Neural crest cell (in vitro differentiated cells): ENCODE measurements around the gene CDKN1B. TPM values are rescaled to one million over a fixed set of nuclear protein-coding genes. Genes with fewer than 3 reads are reported as not detected.

ENCODE experiments used
- DNase-seq: peaks from one replicate; pipeline ENCODE4 v3.0.0; 2021; ENCODE audit warnings: low read depth, mixed read lengths, low spot score
- H3K27ac Mint-ChIP-seq: one replicate; pipeline ENCODE4 v1.8.0; 2021; ENCODE audit warnings: mild to moderate bottlenecking, mixed read lengths; ENCODE audit not compliant: unreplicated experiment
- H3K27me3 Mint-ChIP-seq: 2 replicates; pipeline ENCODE4 v1.8.0; 2021; ENCODE audit warnings: low read depth, mild to moderate bottlenecking, mixed read lengths
- H3K36me3 Mint-ChIP-seq: 2 replicates; pipeline ENCODE4 v1.8.0; 2021; ENCODE audit warnings: low read depth, mild to moderate bottlenecking, mixed read lengths
- H3K4me1 Mint-ChIP-seq: 2 replicates; pipeline ENCODE4 v1.8.0; 2021; ENCODE audit warnings: mixed read lengths
- H3K4me3 Mint-ChIP-seq: one replicate; pipeline ENCODE4 v1.8.0; 2021; ENCODE audit warnings: mild to moderate bottlenecking, mixed read lengths
- H3K9me3 Mint-ChIP-seq: 2 replicates; pipeline ENCODE4 v1.8.0; 2021; ENCODE audit warnings: mixed read lengths
- total RNA-seq: library from RNA; stranded (reverse); gene quantifications from 2 replicates; pipeline ENCODE4 v1.2.1, GENCODE V29; 2021
- TF ChIP-seq, protein P1 (sequence below): fragments of 200-600 bp; sonication (generic); conservative IDR thresholded peaks from 2 replicates; pipeline ENCODE4 v1.5.0; 2021; ENCODE audit warnings: antibody characterized with exemption, mild to moderate bottlenecking

CDKN1B gene
- total RNA-seq, 1 donor from 2014 or later = 47.9 TPM

DNA sequence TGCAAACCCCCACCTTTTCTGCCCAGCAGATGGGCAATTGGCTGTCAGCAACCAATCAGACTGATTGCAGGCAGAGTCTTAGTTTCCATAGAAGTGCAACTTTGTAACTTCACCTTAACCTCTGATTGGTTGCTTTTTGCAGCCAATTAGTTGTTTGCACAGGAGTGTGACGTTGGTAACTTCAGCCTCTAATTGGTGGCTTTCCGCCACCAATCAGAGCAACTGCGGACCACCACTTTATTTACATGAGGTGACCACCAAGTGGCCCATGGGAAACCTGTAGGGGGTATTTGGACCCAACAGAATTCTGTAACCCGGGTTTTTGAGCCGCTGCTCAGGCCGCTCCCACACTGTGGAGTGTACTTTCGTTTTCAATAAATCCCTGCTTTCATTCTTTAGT lies 32.3 kb downstream of the CDKN1B start:
- H3K9me3 Mint-ChIP-seq = no peaks in the 10 kb centered on the region
- H3K27me3 Mint-ChIP-seq = no peaks in the 10 kb centered on the region
- TF ChIP-seq, protein P1, sequence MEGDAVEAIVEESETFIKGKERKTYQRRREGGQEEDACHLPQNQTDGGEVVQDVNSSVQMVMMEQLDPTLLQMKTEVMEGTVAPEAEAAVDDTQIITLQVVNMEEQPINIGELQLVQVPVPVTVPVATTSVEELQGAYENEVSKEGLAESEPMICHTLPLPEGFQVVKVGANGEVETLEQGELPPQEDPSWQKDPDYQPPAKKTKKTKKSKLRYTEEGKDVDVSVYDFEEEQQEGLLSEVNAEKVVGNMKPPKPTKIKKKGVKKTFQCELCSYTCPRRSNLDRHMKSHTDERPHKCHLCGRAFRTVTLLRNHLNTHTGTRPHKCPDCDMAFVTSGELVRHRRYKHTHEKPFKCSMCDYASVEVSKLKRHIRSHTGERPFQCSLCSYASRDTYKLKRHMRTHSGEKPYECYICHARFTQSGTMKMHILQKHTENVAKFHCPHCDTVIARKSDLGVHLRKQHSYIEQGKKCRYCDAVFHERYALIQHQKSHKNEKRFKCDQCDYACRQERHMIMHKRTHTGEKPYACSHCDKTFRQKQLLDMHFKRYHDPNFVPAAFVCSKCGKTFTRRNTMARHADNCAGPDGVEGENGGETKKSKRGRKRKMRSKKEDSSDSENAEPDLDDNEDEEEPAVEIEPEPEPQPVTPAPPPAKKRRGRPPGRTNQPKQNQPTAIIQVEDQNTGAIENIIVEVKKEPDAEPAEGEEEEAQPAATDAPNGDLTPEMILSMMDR = no peak
- H3K36me3 Mint-ChIP-seq = no peaks in the 10 kb centered on the region
- no peaks in the 10 kb centered on the region for H3K4me1 Mint-ChIP-seq
- no peak overlapping the region for H3K27ac Mint-ChIP-seq
- H3K4me3 Mint-ChIP-seq = no peak overlapping the region
- DNase-seq = no peak

DNA sequence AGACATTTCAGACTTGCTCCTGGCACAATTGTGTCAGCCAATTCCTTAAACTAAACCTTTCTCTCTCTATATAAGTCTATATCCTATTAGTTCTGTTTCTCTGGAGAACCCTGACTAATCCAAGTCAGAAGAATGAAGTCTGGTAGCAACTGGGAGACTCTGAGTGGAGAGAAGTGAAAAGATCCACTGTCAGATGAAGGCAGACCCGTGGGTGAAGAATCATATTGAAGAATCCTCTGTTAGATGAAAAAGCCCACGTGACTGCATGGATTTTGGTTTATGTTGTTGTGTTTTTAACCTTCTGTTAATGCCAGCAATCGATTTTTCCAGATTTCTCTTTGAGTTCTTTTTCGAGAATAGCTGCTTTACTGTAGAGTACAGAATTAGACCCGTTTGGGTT lies 38.8 kb downstream of the CDKN1B start:
- no peaks in the 10 kb centered on the region for H3K27me3 Mint-ChIP-seq
- no peak overlapping the region for H3K4me3 Mint-ChIP-seq
- no peak for DNase-seq
- TF ChIP-seq, protein P1 = no peak
- no peak overlapping the region for H3K27ac Mint-ChIP-seq
- H3K4me1 Mint-ChIP-seq = peaks cover 8% of the 10 kb centered on the region
- no peaks in the 10 kb centered on the region for H3K36me3 Mint-ChIP-seq
- no peaks in the 10 kb centered on the region for H3K9me3 Mint-ChIP-seq

DNA sequence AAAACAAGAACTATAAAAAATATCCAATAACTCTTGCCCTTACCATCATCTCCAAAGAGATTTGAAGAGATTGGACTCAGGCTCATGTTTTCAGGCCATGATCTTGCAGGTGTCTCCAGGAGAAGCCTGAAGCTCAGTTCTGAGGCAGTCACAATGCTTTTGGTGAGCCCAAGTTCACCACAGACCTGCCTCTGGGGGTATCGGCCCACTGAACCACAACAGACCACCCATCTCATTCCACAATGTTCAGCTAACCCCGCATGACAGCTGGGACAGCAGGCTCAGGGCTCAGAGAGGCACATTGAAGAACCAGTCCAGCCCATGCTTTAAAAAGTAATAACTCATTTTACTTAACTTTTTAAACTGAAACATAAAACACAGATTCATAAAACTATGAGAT lies 40.0 kb downstream of the CDKN1B start:
- Mint-ChIP-seq H3K9me3 (no peaks in the 10 kb centered on the region), H3K27ac (no peak overlapping the region), H3K4me1 (peaks cover 8% of the 10 kb centered on the region), H3K4me3 (no peak overlapping the region), H3K27me3 (no peaks in the 10 kb centered on the region), H3K36me3 (peaks cover 3% of the 10 kb centered on the region)
- TF ChIP-seq, protein P1 = no peak
- DNase-seq = no peak

DNA sequence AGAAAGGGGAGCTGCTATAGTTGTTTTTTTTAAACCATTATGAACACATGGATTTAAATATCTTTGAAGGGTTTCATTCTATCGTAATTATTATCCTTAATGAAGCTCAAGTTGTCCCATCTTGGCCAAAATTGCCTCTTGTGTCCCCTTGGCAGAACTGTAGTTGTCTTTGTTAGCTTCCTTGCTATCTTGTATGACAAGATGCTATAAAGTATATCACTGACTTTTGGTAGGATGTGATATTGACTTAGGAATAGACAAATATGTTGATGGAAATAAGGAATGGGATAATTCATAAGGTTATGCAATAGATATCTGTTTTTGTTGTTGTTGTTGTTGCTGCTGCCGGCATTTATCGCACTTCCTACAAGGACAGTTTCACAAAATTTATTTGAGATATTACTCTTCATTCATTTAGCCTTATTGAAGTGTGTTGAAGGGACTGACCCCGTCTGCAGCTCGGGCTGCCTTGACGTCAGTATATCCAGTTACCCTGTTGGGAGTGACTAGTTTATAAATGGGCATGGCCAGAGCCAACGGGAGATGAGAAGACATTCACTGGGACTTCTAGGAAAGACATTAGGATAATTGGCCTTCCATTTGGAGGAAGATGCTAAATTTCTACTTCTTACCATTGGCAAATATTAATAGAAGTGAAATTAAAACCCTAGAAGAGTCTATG lies 42.2 kb downstream of the CDKN1B start:
- Mint-ChIP-seq H3K4me3 (no peak overlapping the region), H3K4me1 (peaks cover 8% of the 10 kb centered on the region), H3K27me3 (no peaks in the 10 kb centered on the region), H3K36me3 (peaks cover 3% of the 10 kb centered on the region), H3K27ac (no peak overlapping the region), H3K9me3 (no peaks in the 10 kb centered on the region)
- DNase-seq = no peak
- TF ChIP-seq, protein P1 = no peak

DNA sequence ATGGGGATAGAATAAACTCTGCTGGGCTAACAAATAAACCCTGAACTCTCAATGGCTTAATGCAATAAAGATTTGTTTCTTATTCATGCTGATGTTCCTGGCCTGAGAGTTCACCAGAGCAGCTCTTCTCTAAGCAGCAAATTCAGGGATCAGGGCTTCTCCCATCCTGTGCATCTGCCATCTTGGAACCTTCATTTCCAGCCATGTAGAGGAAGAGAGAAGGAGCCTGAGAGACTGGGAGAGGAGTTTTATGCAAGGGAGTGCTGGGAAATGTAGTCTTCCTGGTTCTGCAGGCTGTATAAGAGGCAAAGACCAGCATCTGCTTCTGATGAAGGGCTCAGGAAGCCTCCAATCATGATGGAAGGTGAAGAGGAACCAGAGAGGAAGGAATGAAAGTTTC lies 47.7 kb downstream of the CDKN1B start:
- H3K4me1 Mint-ChIP-seq = no peaks in the 10 kb centered on the region
- no peaks in the 10 kb centered on the region for H3K27me3 Mint-ChIP-seq
- H3K36me3 Mint-ChIP-seq = peaks cover 5% of the 10 kb centered on the region
- no peak overlapping the region for H3K4me3 Mint-ChIP-seq
- no peaks in the 10 kb centered on the region for H3K9me3 Mint-ChIP-seq
- H3K27ac Mint-ChIP-seq = no peak overlapping the region
- DNase-seq = no peak
- TF ChIP-seq, protein P1 = no peak
